Brain pericyte (primary cell): ENCODE measurements around the gene PIK3CB.
"Not testable (repeated sequence)": the region's sequence is repeated elsewhere in the genome, so short reads cannot be mapped to it uniquely, and the experiment has no call there.

ENCODE experiments used
- DNase-seq: peaks from one replicate; pipeline ENCODE4 v3.0.0-alpha.2; 2012; ENCODE audit warnings: low read depth, low spot score

Gene PIK3CB

DNA sequence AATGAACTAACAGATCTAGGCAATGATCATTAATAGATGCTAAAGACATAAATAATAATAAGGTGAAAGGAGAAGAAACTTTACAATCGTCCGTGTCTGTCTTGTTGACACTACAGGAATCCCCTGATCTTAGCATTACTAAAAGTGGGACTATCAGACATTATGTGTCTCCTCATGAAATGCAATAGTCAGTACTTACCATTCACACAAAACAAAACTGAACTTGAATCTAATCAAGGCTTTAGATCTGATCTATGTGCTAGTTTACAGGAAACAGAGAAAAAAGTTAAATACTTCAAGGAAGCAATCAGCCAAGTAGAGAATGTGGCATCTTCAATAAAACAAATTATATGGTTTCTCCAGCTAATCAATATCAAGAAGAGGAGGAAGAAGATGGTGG lies 73.7 kb downstream of the PIK3CB start:
- no peak for DNase-seq

DNA sequence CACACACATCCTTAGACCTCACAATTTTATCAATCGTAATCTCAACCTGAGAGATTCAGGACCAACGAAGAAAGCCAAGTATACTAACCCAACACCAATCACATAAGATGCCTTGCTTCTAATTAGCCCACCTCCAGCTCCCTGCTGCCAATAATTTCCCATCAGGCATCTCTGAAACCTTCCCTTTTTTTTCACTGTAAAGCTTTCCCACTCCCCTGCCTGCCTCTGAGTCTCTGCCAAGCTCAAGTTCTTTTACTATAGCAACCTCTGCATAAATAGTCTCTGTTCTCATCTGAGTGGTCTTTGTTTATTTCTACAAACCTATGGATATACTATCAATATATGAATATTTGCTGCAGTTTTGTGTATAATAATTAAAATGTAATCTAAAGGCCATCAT lies 86.5 kb downstream of the PIK3CB start:
- DNase-seq, result no peak

DNA sequence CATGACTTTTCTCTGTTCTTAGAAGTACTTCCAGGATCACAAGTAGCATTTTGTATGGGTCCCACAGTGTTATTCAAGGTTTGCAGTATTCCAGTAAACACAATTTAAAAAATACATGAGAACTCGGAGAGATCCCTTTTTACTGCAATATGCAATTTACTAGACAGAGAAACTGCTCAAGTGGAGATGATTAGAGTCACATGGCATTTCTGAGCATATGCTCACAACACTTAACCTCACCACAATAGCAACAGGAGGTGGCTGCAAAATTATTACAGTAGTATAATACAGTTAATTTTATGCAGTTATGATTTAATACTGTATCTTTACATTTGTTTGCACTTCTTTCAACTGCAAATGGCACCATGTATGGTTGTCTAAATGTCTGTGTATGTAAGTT lies 87.5 kb downstream of the PIK3CB start:
- DNase-seq, result no peak

DNA sequence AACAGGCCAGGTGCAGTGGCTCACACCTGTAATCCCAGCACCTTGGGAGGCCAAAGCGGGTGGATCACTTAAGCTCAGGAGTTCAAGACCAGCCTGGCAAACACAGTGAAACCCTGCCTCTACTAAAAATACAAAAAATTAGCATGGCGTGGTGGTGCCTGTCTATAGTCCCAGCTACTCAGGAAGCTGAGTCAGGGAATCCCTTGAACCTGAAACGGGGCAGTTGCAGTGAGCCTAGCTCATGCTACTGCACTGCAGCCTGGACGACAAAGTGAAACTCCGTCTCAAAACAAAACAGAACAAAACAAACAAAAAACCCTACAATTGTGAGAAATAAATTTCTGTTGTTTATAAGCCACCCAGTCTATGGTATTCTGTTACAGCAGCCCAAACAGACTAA lies 94.7 kb downstream of the PIK3CB start:
- DNase-seq, result no peak

DNA sequence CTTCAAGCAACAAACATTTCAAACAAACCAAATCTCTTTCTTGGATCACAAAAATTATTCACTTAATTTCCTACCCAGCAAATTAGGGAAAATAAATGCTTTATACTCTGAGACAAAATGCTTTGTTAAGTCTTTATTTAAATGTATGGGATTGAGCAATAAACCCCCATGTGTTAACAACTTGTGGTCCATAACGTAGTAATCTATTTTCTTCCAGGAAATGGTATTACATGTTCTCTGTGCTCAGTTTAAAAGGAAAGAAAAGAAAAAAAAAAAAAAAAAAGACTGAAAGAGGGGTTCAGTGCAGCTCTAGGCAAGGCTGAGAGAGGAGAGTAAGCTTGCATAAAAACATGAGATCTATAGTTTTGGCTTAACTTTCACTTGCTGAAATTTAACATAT lies 102.3 kb downstream of the PIK3CB start:
- DNase-seq, result no peak

DNA sequence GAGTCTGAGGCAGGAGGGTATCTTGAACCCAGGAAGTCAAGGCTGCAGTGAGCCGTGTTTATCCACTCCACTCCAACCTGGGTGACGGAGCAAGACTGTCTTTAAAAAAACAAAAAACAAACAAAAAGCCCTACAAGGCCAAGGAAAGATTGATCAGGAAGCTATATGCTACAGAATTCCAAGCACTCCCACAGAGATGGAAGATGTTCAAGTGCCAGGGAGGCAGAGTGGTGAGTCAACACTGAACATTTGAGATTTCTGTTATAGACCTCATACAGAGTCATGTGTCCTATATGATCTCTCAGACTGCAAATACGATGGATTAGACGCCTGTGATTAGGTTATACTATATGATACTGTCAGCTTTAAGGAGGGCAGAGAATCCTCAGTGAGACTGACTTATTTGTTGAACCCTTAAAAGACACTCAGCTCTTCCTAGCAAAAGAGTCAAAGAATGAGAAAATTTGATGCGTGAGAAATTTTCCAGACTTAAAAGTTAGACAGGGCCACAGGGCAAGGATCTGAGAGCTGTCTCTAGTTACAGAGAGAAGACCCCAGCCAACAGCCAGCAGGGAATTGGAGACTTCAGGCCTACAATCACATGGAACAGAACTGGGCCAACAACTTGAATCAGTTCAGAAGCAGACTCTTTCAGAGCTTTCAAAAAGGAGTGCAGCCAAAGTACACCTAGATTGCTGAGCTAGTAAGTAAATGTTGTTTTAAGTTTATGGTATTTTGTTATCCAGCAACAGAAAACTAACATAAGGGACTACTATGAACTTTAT lies 107.6 kb downstream of the PIK3CB start:
- DNase-seq, result peak; percentile 16

DNA sequence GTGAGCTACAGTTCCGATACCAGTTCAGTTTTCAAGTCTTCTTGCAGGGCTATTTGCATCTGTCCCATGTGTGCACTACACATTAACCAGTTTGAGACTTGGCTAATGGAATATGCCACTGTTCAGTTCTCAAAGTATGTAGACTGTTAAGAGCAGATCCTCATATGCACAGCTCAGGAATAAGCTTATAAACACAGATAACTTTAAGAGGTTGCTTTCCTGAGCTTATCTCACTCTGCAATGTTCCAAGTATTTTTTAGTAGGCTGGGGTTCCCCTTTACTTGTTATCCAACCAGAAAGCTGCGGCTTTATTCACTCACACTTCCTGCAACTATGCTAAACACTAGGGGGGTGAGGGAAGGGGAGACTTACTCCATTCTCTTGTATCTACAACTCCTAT lies 108.7 kb downstream of the PIK3CB start:
- not testable (repeated sequence) for DNase-seq

DNA sequence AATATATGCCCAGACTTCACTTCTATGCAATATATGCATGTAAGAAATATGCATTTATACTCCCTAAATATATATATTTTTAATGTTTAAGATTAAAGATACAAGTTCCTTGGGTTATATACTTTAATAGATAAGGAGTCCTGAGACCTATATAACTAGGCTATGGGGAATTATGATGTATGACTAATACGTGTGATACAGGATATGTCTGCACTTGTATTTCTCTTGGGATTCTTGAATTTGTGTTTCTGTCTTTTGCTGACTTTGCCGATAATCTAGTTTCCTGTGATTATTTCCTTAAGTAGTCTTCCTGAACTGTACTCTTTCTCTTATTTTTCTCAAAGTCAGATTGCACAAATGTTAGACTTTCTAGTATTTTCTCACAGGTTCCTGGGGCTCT lies 109.6 kb downstream of the PIK3CB start:
- DNase-seq, result no peak

DNA sequence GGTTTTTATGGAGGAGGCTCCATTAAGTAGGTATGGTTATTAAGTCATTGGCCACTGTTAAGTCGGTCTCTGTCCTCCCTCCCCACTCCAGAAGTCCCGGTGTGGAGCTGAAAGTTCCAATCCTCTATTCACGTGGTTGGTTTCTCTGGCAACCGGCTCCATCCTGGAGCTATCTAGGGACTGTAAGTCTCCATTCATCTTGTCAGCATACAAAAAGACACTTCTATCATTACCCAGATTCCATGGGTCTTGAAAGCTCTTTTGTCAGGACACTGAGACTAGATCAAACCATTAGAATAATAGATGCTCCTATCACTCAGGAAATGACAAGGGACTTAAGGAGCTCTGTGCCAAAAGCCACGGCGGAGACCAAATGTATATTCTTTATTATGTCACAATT lies 110.3 kb downstream of the PIK3CB start:
- no peak for DNase-seq

DNA sequence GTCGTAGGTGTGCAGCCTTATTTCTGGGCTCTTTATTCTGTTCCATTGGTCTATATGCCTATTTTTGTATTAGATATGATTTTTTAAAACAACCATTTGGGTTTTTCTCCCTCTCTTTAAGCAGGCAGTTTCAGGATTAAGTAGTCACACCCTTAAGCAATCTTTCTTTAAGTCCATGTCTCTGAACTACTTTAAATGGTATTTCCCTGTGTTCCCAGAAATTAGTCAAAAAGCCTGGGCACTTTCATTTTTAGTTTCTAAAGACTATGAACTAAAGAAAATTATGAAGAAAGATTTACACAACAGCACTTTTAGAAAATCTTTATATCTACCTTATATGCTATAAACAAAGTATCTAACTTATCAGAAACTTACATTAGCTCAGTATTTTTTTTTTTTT lies 115.9 kb downstream of the PIK3CB start:
- DNase-seq, result no peak

DNA sequence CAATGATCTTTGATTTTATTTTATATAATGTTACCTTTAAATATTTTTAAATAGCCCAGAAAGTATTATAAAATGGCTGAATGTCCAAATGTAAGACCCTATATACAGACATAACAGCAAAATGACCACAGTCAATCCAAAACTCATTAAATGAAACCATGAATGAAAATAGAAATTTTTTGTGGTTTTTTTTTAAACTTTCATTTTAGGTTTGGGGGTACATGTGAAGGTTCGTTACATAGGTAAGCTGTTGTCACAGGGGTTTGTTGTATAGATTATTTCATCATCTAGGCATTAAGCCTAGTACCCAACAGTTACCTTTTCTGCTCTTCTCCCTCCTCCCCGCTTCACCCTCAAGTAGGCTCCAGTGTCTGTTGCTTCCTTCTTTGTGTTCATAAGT lies 117.4 kb downstream of the PIK3CB start:
- DNase-seq, result no peak

DNA sequence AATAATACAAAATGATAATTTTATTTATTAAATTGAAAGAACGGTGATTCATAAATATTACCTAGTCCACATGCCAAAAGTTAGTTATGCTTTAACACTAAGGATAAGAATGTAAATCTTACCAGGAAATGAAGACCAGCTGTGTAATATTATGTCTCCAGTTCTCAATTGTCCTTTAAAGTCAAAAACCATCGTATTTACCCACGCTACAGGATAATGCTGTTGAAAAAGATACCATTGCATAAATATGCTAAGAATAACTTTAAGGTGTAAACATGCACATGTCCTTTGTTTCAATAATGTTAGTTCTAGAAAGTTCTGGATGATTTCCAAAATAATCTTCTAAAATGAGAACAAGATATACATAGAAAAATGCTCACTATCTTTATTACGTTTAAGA lies 122.6 kb downstream of the PIK3CB start:
- no peak for DNase-seq

DNA sequence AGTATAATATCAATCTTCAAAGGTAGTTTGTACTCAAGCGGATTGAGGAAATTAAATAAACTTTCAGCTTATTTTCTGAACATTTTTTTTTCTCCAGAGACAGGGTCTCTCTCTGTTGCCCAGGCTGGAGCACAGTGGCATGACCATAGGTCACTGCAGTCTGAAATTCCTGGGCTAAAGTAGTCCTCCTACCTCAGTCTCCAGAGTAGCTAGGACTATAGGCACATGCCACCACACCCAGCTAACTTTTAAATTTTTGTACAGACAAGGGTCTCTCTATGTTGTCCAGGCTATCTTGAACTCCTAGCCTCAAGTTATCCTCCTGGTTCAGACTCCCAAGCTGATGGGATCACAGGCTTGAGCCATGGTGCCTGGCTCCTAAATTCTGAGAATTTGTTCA lies 129.1 kb downstream of the PIK3CB start:
- DNase-seq, result no peak

DNA sequence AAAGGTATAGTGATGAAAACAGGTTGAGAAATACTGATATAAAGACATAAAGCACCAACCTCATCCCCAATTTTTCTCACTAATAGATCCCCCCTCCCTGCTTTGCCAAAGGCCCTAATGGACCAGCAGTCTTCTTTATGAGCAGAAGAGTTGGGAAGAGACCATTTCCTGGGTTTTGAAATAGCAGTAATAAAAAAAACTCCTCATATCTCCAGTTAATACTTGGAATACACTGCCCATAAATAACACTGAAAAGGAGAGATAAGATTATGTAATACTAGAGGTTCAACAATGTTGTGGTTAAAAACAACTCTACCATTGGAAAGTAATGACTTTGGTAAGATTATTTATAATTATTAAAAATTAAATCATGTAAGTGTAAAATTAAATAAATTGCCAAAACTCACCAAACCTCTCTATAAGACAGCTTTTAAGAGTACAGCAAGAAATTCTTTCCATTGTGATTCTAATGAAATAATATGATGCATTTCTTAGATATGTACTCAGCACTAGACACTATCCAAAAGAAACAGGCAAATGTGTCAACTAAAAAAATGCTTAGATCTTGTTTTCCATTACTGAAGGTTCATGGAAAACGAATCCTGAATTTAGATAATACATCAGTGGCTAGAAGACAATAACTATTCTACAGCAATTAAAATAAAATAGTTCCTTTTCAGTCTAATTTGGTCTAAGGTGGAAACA lies 137.9 kb downstream of the PIK3CB start:
- no peak for DNase-seq

DNA sequence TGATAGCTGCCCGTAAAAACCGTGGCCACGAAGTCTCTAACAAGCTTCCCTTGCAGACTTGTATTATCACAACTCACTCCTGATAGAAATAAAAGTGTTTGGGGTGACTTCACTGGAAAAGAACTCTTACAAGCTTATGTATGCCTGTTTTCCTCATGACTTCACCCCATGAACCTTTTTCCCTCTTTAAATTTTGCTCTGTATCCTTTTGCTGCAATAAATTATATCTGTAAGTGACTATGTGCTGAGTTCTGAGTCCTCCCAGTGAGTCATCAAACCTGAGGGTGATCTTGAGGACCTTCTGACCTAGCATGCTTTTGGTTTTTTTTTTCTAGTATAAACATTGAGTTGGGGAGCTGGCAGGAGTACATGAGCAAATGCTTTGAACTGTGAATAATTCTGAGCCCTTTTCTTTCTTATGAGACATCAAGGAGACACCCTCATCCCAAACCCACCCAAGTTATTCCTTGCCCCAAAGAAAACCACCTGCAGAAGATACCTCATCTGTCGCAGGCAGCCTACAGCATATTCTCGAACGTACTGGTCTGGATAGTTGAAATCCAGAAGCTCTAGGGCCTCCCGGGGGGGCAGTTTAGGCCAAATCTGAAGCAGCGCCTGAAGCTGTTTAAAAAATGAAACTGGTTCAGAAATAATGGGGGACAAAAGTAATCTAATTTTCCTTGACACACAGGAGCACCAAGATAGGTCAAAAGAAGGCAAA lies 140.3 kb downstream of the PIK3CB start:
- peak; percentile 51 for DNase-seq

DNA sequence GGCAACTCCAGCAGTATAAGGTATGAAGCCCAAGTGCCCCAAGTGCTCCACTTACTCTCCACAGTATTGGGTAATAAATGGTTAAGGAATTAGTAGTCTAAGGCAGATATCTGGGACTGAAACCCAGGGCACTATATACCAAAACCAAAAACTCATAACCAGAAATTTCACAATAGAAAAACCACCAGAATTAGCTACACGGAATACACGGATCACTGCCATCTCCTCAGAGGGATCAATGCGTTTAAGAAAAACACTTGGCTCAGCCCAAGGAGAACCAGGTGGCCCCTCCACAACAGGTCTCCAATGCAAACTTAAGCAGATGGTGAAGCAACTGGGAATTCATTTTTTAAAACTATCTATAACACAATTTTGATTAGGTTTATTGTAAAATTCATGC lies 142.6 kb downstream of the PIK3CB start:
- no peak for DNase-seq

DNA sequence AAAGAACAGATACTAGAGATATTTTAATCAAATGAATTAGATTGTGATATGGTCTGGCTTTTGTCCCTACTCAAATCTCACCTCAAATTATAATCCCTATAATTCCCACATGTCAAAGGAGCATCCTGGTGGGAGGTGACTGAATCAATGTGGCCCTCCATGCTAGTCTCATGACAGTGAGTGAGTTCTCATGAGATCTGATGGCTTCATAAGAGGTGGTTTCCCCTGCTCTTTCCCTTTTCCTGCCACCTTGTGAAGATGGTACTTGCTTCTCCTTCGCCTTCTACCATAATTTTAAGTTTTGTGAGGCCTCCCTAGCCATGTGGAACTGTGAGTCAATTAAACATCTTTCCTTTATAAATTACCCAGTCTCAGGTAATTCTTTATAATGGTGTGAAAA lies 143.4 kb downstream of the PIK3CB start:
- DNase-seq, result no peak

DNA sequence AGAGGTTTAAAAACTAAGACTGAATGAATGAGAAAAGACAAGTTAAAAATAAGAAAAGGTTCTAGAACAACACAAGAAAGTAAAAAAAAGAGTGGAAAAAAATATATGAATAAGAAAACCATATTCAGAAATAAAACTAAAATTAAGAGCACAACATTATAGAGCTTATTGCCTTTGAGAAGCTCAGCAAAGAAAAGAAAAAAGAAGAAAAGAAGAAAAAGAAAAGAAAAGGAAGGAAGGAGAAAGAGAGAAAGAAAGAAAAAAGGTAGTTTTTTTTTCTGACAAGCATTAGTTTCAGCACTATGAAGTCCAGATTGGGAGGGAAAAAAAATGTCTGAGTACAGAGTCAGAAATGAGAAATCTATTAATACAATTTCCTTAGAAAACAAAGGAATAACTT lies 144.7 kb downstream of the PIK3CB start:
- no peak for DNase-seq

DNA sequence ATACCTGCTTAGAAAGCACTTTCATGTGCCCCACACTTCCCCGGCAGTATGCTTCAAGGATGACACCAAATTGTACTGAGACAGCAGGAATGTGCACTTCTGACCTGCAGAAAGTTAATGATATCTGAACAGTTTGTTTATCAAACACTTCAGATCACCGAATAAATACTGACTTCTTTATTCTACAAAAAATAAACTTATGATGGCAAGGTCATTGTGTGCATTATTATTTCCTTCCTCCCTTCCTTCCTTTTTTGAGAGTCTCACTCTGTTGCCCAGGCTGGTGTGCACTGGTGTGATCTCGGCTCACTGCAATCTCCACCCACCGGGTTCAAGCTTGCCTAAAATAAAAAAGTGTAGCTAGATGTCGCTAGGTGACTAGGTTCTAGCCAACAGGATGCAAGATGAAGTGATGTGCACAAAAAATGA lies 145.8 kb downstream of the PIK3CB start:
- no peak for DNase-seq

DNA sequence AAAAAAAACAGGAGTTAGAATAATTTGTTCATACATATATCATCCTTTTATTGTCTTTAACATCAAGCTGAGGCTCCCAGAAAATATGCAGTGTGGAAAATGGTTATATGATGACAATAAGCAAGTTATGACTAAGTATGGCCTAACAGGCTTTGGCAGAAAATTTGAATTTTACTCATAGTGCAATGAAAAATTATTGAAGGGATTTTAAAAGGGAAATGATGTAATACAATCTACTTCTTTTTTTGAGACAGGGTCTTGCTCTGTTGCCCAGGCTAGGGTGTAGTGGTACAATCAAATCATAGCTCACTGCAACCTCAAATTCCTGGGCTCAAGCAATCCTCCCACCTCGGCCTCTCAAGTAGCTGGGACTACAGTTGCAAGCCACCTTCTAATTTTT lies 147.5 kb downstream of the PIK3CB start:
- DNase-seq, result no peak

DNA sequence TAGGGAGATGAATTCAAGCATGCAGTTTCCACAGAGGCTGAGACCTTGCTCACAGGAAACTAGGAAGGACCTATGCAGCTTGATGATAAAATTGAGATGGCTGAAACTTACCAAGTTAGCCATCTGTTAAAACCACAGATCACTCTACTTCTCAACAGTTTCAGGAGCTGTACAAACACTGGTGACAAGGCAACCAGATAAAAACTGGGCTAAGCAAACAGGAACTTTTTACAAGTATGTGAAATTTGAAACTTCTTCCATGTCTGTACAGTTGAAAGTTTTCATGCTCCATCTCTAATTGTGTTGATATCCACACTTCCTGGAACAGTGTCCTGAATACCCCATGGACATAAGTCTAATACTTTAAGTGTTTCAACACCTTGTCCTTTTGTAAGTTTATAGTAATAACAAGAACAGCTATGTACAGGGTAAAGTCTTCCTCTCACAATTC lies 147.9 kb downstream of the PIK3CB start:
- peak; percentile 41 for DNase-seq

DNA sequence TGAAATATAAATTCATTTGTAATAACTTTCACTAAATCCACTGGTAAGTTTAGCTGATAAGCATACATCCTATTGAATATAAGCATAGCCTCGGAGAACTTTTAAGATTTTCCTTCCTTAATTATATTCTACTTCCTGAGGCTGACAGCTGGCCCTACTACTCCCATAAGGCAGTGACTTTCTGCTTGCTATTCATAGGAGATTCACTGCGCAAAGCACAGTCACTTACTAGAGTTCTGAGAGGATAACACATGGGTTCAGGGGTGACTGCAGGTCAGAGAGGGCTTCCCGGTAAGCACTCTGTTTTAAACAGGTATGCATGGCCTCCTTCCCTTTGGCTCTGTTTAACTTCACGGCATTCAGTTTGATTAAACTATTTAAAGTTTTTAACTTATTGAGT lies 150.3 kb downstream of the PIK3CB start:
- no peak for DNase-seq

DNA sequence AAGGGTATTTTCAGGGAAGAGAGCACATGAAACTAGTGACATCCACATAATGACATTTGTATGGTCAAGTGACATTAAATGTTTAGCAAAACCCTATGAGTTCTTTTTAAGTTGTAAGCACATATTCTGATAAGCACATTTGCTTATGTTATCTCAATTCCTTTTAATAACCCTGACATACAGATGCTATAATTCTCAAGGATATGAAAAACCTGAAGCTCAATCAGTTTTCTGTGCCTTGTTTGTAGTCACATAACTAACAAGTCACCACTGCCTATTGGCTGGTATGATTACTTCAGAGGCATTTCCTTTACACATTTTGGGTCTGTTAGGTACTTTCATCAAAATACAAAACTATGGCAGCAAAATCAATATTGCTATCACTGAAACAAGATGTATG lies 152.1 kb downstream of the PIK3CB start:
- no peak for DNase-seq
